Kasumi-1 (cell line): ENCODE measurements around the gene PNCK.
"Not testable (repeated sequence)": the region's sequence is repeated elsewhere in the genome, so short reads cannot be mapped to it uniquely, and the experiment has no call there.

Experiments
- DNase-seq, 2 experiments: peaks; one replicate each; lab custom pipeline; 2025; lab: John Stamatoyannopoulos, UW

PNCK gene

DNA sequence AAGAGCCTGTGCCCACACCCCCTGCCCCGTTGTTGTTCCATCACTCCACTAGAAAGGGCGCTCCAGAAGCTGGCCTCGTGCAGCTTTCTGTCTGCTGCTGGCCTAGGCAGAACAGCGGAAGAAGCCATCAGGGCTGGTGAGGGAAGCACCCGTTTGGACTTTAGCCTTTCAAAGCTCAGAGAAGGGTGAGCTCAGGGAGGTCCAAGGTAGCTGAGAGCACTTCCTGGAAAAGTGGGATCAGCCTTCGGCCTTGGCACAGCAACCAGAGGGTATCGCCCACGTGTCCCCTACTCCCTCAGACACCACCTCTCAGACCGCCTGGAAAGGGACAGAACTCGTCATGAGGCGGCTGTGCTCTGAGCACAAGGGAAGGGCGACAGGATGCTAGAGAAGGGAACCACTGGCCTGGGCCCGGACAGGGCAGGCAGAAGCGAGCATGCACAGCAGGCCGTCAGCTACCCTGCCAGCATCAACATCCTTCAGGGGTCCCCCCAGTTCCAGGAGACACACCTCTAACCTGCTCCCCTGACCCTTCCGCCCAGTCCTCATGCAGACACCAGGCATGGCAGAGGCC is 25.7 kb upstream of the PNCK start:
- not testable (repeated sequence) for DNase-seq

DNA sequence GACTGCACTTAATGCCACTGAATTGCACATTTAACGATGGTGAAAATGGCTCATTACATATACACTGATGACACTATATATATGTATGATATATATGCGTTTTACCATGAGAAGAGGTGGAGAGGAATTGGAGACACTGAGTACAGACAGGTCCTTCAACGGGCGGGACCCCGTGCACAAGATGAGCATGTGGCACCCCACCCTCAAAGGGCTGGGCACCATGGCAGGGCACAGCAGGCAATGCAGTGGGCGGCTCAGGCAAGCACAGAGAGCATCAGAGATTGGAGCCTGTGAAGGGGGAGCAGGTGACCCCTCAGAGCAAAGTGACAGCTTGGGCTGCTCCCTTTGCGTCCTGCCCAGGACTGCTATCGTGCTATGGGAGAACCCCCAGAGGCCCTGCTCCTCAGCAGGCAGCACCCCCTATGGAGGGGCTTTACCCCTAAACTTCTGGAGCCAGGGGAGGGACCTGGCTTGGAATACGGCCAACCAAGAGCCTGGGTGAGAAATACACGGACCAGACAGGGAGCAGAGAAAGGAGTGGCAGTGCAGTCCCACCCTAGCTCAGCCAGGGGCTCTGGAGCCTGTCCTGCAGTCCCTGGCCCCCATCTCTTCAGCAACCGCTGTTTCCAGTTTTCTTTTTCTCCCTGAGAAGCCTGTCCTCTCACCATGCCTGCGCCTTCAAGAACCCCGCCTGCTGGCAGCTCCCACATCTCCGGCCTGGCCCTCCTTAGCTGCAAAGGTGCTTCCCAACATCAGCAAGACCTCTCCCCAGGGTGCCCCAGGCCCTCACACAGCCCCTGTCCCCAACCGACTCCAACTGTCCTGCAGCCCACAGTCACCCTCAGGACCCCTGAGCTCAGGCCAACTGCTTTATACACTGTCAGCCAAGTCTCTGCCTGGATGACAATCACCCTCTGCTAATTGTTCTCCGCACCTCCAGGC is 24.6 kb upstream of the PNCK start:
- no peak for DNase-seq

DNA sequence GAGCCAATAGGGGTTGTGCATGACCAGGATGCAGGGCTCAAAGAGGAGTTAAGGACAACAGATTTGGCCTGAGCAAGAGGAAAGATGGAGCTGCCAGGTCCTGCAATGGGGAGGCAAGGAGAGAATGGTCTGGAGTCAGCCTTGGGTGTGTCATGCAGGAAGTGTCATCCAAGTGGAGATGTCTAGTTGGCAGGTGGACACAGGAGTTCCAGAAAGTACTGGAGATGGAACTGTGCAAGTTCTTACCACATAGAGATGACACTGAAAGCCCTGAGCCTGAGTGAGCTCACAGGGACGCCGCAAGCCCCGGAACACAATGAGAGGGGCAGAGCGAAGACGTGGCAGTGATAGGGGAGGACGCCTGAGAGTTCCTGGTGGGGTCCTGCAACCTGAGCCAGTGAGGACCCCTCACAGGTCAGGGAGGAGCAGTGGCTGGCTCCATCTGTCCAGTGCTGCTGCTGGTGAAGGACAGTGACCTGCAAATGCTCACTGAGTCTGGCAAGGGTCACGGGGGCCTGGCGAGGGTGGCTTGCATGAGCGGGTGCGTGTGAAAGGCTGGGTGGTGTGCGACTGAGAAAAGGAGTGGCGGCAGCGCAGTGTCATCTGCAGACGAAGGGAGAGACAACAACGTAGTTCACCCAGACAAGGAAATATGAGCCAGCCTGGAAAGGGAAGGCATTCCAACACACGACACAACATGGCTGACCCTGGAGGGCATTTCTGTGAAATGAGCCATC is 23.5 kb upstream of the PNCK start:
- not testable (repeated sequence) for DNase-seq

DNA sequence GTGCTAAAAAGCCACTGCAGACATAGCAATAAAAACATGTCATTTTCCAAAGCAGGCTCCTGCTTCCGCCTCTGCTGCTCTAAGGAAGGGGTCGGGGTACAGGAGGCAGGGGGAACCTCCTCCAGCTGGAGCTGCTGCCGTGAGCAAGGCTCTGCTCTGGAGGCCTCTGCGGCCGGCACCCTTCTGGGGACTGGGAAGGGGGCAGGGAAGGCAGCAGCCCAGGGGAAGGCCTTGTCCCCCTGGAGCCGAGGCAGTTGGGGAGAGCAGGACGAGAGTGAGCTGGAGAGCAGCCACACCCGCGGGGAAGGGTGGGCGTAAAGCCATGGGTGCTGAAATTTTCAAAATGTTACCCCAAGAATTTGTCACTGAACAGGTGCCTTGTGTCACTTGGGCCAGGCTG is 22.9 kb upstream of the PNCK start:
- not testable (repeated sequence) for DNase-seq

DNA sequence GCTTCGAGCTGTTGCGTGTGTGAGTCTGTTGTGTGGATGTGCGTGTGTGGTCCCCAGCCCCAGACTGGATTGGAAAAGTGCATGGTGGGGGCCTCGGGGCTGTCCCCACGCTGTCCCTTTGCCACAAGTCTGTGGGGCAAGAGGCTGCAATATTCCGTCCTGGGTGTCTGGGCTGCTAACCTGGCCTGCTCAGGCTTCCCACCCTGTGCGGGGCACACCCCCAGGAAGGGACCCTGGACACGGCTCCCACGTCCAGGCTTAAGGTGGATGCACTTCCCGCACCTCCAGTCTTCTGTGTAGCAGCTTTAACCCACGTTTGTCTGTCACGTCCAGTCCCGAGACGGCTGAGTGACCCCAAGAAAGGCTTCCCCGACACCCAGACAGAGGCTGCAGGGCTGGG is 22.5 kb upstream of the PNCK start:
- no peak for DNase-seq

DNA sequence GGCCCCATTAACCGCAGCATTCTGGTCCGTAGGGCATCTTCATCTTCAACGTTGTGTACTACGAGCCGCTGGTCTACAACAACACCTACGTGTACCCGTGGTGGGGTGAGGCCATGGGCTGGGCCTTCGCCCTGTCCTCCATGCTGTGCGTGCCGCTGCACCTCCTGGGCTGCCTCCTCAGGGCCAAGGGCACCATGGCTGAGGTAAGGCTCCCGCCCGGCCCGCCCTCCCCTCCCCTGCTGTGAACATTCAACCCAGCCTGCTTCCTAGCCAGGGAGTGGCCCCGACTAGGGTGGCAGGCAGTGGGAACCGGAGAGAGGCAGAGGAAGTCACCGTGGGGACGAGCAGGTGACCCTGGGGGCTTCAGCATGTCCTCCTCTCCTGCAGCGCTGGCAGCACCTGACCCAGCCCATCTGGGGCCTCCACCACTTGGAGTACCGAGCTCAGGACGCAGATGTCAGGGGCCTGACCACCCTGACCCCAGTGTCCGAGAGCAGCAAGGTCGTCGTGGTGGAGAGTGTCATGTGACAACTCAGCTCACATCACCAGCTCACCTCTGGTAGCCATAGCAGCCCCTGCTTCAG is 21.2 kb upstream of the PNCK start:
- no peak for DNase-seq

DNA sequence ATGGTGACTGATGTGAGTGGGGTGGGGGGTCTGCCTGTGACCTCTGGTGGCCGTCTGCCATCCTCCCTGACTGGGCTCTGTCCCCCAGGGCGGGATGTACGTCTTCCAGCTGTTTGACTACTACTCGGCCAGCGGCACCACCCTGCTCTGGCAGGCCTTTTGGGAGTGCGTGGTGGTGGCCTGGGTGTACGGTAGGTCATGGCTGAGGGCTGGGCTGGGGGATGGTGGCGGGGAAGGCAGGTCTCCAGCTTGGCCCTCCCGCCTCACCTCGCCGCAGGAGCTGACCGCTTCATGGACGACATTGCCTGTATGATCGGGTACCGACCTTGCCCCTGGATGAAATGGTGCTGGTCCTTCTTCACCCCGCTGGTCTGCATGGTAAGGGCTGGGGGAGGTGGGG is 20.6 kb upstream of the PNCK start:
- not testable (repeated sequence) for DNase-seq

DNA sequence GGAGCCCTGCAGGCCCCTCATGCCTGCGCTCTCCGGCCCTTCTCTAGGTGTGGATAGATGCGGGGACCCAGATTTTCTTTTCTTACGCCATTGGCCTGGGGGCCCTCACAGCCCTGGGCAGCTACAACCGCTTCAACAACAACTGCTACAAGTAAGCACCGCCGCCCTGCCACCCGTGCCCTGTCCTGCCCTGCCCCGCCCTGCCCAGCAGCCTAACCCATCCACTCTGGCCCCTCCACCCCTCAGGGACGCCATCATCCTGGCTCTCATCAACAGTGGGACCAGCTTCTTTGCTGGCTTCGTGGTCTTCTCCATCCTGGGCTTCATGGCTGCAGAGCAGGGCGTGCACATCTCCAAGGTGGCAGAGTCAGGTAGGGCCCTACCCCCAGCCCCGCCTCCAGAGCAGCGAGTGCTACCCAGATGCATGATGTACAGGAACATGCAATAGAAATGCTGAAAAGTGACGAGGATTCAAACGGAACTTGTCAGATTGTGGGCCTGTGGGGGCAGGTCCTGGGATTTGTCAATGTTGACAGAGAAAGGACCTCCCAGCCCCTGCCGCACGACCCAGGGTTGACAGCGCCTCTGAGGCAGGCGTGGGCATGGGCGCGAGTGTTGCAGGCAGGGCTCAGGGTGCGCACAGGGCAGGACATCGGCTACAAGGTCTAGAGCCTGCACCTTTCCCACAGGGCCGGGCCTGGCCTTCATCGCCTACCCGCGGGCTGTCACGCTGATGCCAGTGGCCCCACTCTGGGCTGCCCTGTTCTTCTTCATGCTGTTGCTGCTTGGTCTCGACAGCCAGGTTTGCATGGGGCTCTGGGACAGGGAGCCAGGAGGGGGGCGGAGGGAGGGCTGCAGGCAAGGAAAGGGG is 19.8 kb upstream of the PNCK start:
- no peak for DNase-seq

DNA sequence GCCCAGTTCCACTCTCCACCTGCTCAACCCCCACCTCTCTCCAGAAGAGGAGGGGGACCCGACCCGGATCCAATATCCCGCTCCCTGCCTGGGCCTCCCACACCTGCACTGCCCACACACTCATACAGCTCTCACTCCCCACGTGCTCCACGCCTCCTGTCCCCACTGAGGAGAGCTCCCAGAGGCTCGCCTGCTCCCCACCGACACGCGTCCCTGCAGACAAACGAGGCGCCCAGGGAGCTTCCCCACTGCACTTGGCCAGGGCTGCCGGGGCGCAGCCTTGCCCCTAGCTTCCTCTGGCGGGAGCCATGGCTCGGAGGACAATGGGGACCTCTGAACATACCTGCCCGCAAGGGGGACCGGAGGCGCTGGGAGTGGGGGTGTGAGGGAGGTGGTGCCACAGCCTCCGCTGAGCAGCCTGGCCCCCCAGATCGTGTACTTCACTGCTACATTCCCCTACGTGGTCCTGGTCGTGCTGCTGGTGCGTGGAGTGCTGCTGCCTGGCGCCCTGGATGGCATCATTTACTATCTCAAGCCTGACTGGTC is 19.1 kb upstream of the PNCK start:
- no peak for DNase-seq

DNA sequence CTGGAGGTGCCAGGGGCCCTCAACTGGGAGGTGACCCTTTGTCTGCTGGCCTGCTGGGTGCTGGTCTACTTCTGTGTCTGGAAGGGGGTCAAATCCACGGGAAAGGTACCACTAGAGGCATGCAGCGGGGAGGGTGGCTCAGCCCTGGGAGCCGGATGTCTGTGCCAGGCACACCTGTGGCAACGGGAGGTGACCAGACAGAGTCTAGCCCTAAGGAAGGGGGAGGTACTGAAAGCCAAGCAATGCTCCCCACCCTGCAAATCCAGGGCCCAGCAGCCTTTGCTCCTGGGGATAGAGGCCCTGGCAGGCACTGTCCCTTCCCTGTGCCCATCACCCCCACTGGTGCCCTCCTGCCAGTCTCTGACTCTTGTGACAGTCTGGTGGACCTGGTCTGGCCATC is 18.4 kb upstream of the PNCK start:
- no peak for DNase-seq

DNA sequence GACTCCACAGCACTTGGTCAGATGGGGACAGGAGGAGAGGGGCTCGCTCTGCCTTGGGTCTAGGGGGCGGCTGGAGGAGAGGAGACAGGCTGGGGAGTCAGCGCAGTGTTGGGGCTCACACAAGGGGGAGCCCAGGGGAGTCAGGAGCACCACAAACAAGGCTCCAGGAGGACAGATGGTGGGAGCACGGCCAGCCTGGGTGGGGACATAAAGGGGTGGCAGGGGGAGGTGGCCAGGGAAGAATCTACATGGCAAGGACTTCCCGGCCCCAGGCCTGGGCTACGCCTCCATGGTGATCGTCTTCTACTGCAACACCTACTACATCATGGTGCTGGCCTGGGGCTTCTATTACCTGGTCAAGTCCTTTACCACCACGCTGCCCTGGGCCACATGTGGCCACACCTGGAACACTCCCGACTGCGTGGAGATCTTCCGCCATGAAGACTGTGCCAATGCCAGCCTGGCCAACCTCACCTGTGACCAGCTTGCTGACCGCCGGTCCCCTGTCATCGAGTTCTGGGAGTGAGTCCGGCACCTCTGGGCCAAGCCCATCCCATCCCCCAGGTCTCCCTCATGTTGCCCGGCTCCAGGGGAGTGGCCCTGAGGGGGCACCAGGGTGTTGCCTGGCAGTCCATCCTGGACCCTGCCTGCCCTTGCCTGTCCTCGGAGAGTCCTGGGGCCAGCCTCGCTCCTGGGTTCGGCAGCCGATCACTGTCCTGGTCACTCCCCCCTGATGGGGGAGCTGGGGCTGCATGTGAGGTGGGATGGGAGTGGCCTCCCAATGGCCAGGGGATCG is 17.6 kb upstream of the PNCK start:
- not testable (repeated sequence) for DNase-seq

DNA sequence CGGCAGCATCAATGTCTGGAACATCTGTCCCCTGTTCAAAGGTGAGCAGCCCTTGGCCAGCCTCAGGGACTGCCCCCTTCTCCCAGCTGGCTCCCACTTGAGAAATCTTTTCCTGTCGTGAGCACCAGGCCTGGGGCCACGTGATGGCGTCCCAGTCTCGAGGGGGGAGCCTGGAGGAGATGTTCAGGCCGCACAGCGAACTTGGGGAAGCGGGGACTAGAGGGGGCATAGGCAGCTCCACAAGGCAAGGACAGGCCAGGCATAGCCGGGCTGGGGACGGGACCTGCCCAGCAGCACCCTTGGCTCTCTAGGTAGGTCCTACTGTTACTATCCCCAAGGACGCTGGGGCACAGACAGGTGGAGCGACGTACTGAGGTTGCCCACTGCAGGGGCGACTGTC is 16.9 kb upstream of the PNCK start:
- no peak for DNase-seq

DNA sequence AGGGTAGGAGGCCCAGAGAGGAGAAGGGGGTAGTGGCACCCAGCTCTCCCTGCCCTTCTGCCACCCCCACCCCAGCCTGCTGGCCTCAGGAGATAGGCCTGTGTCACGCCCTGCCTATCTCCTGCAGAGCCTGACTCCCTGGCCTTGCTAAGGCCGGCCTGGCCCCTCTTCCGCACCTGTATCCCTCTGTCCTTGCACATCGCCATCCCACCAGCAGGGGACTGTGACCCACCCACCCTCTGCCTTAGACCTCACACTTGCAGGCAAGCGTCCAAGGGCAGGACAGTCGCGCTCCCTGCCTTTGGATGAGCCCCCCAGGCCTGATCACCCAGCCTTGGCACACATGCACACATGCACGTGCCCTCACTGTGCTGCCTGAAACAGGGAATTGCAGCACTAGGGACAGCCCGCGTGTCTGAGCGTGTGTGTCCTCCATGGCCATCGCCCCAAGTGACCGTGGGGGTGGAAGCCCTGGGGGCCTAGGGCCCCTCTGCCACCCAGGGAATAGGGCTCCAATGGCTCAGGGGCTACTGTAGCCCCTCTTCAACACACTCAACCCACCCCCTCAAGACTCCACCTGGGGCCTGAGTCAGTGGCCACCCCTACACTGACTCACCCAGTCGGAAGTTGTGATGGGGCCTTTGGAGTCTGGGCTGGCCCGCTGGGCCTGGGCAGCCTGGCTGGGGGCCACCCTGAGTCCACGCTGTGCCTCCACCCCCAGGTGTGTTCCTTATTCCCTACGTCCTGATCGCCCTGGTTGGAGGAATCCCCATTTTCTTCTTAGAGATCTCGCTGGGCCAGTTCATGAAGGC is 16.2 kb upstream of the PNCK start:
- no peak for DNase-seq

DNA sequence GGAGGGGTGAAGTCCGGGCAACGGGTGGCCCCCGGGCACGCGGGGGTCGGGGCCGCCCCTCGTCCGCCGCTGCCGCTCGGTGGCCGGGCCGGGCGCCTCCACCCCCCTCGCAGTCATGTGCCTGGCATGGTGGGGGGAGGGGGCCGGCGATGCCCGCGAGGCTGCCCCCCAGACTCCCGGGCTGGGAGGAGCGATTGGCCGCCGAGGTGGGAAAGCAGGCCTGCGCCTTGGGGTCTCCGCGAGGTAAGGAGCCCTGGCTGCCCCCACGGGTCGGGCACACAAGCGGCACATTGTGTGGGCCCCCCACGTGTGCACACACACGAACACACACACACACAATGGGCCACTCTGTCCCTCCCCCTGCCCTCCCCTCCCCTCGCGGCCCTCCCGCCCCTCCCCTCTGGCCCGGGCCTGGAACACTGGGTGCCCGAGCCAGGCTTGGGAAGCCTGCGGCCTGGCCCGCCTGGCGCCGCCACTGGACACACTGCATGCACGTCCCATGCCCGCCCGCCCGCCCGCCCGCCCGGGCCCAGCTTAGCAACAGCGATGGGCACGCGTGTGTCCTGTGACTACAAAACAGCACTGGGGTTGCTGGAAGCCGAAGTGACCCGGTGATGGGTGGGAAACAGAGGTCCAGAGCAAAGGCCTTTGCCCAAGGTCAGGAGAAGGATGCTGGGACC is 15.4 kb upstream of the PNCK start:
- no peak for DNase-seq

DNA sequence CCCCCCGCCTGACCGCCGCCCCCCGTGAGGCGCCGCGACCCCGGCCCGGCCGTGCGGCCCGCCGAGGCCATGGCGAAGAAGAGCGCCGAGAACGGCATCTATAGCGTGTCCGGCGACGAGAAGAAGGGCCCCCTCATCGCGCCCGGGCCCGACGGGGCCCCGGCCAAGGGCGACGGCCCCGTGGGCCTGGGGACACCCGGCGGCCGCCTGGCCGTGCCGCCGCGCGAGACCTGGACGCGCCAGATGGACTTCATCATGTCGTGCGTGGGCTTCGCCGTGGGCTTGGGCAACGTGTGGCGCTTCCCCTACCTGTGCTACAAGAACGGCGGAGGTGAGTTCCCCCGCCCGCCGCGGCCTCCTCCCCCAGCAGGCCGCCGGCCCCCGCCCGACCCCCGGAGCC is 14.9 kb upstream of the PNCK start:
- no peak for DNase-seq

DNA sequence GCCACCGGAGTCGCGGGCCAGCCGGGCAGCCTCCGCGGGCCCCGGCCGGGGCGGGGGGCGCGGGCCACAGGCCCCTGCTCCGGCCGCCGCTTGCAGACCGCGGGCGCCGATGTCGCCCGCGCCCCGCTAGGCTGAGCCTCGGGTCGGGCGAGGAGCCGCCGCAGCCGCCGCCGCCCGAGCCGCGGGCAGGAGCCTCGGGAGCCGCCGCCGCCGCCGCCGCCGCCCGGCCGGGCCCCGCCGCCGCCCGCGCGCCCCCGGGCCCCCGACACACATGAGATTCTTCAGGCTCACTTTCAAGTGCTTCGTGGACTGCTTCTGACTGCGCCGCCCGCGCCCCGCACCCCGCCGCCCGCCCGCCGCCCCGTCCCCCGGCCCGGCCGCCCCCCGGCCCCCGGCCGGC is 14.5 kb upstream of the PNCK start:
- DNase-seq = no peak

DNA sequence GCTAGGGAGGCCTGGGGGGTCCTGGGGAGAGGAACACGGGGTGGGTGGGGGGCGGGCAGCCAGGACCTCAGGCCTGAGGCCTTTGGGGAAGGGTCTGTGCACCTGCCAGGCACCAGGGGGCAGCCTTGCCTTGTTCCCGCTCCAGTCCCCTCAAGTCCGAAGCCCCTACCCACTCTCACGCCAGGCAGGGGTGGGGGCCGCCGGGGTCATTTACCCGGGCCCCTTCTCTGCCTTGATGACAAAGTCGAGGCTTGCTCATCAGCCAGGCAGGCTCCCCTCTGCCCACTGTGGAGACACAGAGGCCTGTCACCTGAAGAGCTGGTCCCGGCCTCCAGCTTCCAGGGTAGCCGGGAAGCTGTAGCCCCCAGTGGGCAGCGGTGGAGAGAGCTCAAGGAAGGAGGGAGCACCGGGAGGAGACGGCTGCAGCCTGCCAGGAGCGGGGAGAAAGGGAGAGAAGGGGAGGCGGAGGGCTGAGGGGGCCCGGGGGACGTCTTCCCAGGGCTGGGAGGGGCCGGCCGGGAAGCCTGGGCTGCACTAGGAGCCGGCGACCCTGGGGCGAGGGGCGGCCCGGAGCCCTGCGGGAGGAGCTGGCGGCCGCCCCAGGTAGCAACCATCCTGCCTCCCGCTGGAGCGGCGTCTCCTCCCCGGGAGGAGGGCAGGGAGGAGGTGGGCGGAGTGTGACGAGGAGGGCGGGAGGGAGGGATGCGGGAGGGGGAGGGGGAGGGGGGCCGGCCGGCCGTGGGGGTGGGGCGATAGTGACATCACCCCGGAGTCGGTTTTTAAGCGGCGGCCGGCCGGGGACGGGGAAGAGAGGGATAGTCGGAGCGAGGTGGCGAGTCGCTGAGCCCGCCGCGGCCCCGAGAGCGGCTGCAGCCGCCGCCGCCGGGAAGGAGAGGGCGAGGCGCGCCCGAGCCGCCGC is 13.8 kb upstream of the PNCK start, which contains the start of gene SLC6A8:
Gene SLC6A8 (plus strand): TSS at position 806 of the 919 bp plus-strand sequence. CDS start 649 bp downstream, outside the sequence.
- no peak for DNase-seq

DNA sequence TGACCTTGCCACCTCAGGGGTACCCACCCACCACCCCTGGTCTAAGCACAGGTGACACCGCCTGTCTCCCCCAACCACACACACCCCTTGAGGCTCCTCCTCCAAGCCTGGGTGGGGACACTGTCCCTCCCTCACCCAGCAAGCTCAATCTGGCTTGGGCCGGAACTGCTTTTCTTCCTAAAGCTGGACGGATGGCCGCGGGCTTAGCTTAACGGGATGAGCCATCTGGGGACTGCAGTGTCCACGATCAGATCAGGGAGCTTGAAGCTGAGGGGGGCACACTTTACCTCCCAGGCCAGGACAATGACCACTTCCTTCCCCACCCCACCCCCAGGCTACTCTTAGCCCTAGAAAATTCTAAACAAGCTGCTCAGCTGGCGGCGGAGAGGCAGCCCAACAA is 13.1 kb upstream of the PNCK start:
- no peak for DNase-seq
